OCI-LY3 (cell line): ENCODE data around the gene SPRR2B.

Experiments used
- H2AFZ ChIP-seq: fragments of 200-600, 300-600 bp; shearing (Covaris generic); 2 replicates; pipeline ENCODE4 v1.6.0; 2014; ENCODE audit warnings: antibody characterized with exemption, low read depth, low read length
- H3K27ac ChIP-seq: fragments of 200-600, 300-600 bp; sonication (generic); 2 replicates; pipeline ENCODE4 v1.5.1; 2014; ENCODE audit warnings: mild to moderate bottlenecking, low read length, moderate library complexity, mixed read lengths
- H3K27me3 ChIP-seq: fragments of 200-600, 300-600 bp; sonication (generic); 2 replicates; pipeline ENCODE4 v1.6.1; 2014; ENCODE audit warnings: low read depth, low read length, mixed read lengths
- H3K36me3 ChIP-seq: fragments of 200-600, 300-600 bp; sonication (generic); replicated peaks from 2 replicates; pipeline ENCODE3; 2014; ENCODE audit warnings: low read depth, low read length, mixed read lengths
- H3K4me1 ChIP-seq: fragments of 300-600, 200-600 bp; sonication (generic); 2 replicates; pipeline ENCODE4 v1.6.1; 2014; ENCODE audit warnings: low read length, mixed read lengths
- H3K4me2 ChIP-seq: fragments of 200-600, 300-600 bp; sonication (generic); 2 replicates; pipeline ENCODE4 v1.6.1; 2014; ENCODE audit warnings: low read length, mixed read lengths
- H3K4me3 ChIP-seq: fragments of 300-600, 200-600 bp; sonication (generic); 2 replicates; pipeline ENCODE4 v1.5.1; 2014; ENCODE audit warnings: antibody characterized with exemption, mild to moderate bottlenecking, low read length, moderate library complexity
- H3K79me2 ChIP-seq: fragments of 300-600, 200-600 bp; shearing (Covaris generic); 2 replicates; pipeline ENCODE4 v1.6.1; 2014; ENCODE audit warnings: mild to moderate bottlenecking, low read length, mixed read lengths
- H3K9ac ChIP-seq: fragments of 300-600, 200-600 bp; shearing (Covaris generic); 2 replicates; pipeline ENCODE4 v1.6.0; 2014; ENCODE audit warnings: mild to moderate bottlenecking, low read length, moderate library complexity
- H3K9me3 ChIP-seq: fragments of 200-600, 300-600 bp; shearing (Covaris generic); 2 replicates; pipeline ENCODE4 v1.6.1; 2014; ENCODE audit warnings: low read length, mixed read lengths; ENCODE audit not compliant: insufficient read depth
- H4K20me1 ChIP-seq: fragments of 200-600, 300-600 bp; sonication (generic); 2 replicates; pipeline ENCODE4 v1.6.1; 2016; ENCODE audit warnings: low read length, mixed read lengths; ENCODE audit not compliant: insufficient read depth
- EZH2phosphoT487 ChIP-seq: fragments of 200-600 bp; shearing (Covaris generic); IDR thresholded peaks from 2 replicates; pipeline ENCODE4 v1.6.1; 2018; ENCODE audit warnings: antibody characterized with exemption, mixed run types, low read depth
- TF ChIP-seq, protein P1 (sequence below): fragments of 200-600, 300-600 bp; sonication (generic); IDR thresholded peaks from 2 replicates; pipeline ENCODE4 v1.5.1; 2014; ENCODE audit warnings: antibody characterized with exemption, low read length, low read depth

The SPRR2B gene

GRCh38 chr1:153100245-153100644, 28.8 kb upstream of the SPRR2B start:
- Histone ChIP-seq H2AFZ (no peak overlapping the region), H4K20me1 (no peaks in the 10 kb centered on the region), H3K36me3 (no peaks in the 10 kb centered on the region), H3K27ac (no peak overlapping the region), H3K4me3 (no peak overlapping the region), H3K9me3 (no peaks in the 10 kb centered on the region), H3K4me1 (no peaks in the 10 kb centered on the region), H3K4me2 (no peak overlapping the region), H3K9ac (no peak overlapping the region), H3K27me3 (peaks cover 30% of the 10 kb centered on the region), H3K79me2 (no peaks in the 10 kb centered on the region)
- TF ChIP-seq EZH2phosphoT487: no peak
- TF ChIP-seq, protein P1, sequence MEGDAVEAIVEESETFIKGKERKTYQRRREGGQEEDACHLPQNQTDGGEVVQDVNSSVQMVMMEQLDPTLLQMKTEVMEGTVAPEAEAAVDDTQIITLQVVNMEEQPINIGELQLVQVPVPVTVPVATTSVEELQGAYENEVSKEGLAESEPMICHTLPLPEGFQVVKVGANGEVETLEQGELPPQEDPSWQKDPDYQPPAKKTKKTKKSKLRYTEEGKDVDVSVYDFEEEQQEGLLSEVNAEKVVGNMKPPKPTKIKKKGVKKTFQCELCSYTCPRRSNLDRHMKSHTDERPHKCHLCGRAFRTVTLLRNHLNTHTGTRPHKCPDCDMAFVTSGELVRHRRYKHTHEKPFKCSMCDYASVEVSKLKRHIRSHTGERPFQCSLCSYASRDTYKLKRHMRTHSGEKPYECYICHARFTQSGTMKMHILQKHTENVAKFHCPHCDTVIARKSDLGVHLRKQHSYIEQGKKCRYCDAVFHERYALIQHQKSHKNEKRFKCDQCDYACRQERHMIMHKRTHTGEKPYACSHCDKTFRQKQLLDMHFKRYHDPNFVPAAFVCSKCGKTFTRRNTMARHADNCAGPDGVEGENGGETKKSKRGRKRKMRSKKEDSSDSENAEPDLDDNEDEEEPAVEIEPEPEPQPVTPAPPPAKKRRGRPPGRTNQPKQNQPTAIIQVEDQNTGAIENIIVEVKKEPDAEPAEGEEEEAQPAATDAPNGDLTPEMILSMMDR: no peak

- Histone ChIP-seq H3K9me3 (no peaks in the 10 kb centered on the region), H3K9ac (no peak overlapping the region), H3K27me3 (peaks cover 24% of the 10 kb centered on the region), H3K27ac (no peak overlapping the region), H3K79me2 (no peaks in the 10 kb centered on the region), H2AFZ (no peak overlapping the region), H3K36me3 (no peaks in the 10 kb centered on the region), H3K4me3 (no peak overlapping the region), H4K20me1 (no peaks in the 10 kb centered on the region), H3K4me2 (no peak overlapping the region), H3K4me1 (no peaks in the 10 kb centered on the region)
- TF ChIP-seq EZH2phosphoT487: no peak
These were observed 28.1 kb upstream of the SPRR2B start for GRCh38 chr1:153099461-153100045.

DNA sequence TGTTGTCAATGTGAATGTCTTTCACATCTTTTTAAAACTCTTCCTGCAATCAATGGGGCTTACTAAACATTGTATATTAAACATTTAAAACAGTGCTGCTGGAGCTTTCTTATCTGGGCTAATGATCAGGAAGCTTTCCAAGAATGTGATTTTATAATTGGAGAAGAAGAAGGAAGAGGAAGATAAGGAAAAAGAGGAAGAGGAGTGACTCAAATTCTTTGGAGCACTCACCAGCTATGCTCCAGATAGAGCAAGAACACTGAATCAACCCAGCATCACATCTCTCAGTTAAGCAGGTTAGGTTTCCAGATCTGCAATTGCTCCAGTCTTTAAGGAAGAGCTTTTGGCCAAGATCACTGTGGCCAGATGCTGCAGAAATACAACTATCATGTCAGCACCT, 24.4 kb upstream of the SPRR2B start:
- no peak overlapping the region for H2AFZ ChIP-seq
- no peak overlapping the region for H3K4me3 ChIP-seq
- H3K79me2 ChIP-seq: no peaks in the 10 kb centered on the region
- no peak overlapping the region for H3K27ac ChIP-seq
- no peak overlapping the region for H3K9ac ChIP-seq
- no peaks in the 10 kb centered on the region for H4K20me1 ChIP-seq
- peaks cover 18% of the 10 kb centered on the region; the same call in 1 of the 2 replicates for H3K27me3 ChIP-seq
- H3K9me3 ChIP-seq: no peaks in the 10 kb centered on the region
- no peaks in the 10 kb centered on the region for H3K36me3 ChIP-seq
- no peak for TF ChIP-seq EZH2phosphoT487
- TF ChIP-seq, protein P1: no peak
- no peaks in the 10 kb centered on the region for H3K4me1 ChIP-seq
- H3K4me2 ChIP-seq: no peak overlapping the region

DNA sequence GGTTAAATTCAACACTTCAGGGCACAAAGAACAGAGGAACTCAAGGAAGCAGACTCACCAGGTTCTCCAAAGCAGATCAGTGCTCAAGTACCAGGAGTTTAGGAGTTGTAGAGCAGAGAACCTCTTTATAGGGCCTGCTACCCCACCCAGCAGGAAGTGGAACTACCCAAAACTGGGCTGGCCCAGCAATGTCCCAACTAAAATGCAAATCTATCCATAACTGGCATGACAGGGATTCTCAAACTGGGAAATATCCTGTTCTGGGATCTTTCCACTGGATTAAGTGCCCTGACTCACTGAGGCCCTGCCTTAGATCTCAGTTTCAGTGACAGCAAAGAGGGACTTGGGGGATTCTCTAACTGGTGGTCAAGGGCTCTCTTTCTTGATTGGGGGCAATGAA, 23.0 kb upstream of the SPRR2B start, which contains the start of gene SPRR2E:
SPRR2E (minus strand) TSS at position 101 of the 400 bp plus-strand sequence. CDS start 775 bp downstream, outside the sequence.
- no peak within 1 kb of the TSS for H3K4me3 ChIP-seq
- H3K79me2 ChIP-seq: no peaks in the 10 kb centered on the region
- no peaks in the 10 kb centered on the region for H4K20me1 ChIP-seq
- peaks cover 20% of the 10 kb centered on the region; the same call in 1 of the 2 replicates for H3K27me3 ChIP-seq
- no peak within 1 kb of the TSS for H3K9ac ChIP-seq
- H3K4me2 ChIP-seq: no peak within 1 kb of the TSS
- H3K9me3 ChIP-seq: no peaks in the 10 kb centered on the region
- no peak within 1 kb of the TSS for H2AFZ ChIP-seq
- H3K4me1 ChIP-seq: no peaks in the 10 kb centered on the region
- no peaks in the 10 kb centered on the region for H3K36me3 ChIP-seq
- H3K27ac ChIP-seq: no peak within 1 kb of the TSS
- TF ChIP-seq, protein P1: no peak
- TF ChIP-seq EZH2phosphoT487: no peak
